22Rv1 (cell line): ENCODE data around the gene MED29.
A peak's percentile ranks its signal among the peaks of the same experiment; 100 is the strongest.

Experiments used
- H3K27ac ChIP-seq: fragments of 450-650 bp; 2 replicates; pipeline ENCODE4 v1.5.1; 2017
- ZFX ChIP-seq: fragments of 450-650 bp; IDR thresholded peaks from 2 replicates; pipeline ENCODE4 v1.6.1; 2017; ENCODE audit warnings: antibody characterized with exemption, borderline replicate concordance
- TF ChIP-seq, protein P1 (sequence below): fragments of 450-650 bp; IDR thresholded peaks from 2 replicates; pipeline ENCODE4 v1.5.1; 2017; ENCODE audit warnings: mild to moderate bottlenecking

MED29 gene

DNA sequence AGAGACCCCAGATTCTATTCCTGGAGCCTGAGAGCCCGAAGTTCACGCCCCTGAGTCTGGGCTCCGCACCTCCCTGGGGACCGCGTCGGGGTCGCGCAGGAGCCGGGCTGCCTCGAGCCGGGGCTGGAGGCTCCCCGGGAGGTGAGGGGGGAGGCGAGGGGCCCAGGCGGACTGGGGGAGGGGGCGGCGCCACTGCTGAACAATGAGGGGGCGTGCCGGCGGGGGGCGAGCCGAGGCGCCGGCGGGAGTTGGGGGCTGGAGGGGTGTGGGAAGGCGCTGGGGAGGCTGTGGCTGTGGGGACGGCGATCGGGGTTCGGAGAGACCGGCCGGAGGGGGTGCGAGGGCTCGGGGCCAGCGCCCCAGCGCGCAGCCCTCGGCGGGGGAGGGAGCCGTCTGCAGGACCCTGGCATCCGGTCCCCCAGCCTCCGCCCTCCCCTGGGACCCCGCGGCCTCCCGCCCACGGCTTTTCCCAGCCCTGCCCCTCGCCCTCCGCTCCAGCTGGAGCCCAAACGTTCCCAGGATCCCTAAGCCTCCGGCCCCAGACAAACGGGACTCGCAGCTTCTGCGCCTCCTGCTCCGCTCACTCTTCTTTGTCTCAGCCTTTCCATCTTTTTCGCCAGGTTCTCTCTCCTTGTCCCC is 22.2 kb downstream of the MED29 start:
- H3K27ac ChIP-seq = peak overlapping the region; percentile 98
- TF ChIP-seq, protein P1, sequence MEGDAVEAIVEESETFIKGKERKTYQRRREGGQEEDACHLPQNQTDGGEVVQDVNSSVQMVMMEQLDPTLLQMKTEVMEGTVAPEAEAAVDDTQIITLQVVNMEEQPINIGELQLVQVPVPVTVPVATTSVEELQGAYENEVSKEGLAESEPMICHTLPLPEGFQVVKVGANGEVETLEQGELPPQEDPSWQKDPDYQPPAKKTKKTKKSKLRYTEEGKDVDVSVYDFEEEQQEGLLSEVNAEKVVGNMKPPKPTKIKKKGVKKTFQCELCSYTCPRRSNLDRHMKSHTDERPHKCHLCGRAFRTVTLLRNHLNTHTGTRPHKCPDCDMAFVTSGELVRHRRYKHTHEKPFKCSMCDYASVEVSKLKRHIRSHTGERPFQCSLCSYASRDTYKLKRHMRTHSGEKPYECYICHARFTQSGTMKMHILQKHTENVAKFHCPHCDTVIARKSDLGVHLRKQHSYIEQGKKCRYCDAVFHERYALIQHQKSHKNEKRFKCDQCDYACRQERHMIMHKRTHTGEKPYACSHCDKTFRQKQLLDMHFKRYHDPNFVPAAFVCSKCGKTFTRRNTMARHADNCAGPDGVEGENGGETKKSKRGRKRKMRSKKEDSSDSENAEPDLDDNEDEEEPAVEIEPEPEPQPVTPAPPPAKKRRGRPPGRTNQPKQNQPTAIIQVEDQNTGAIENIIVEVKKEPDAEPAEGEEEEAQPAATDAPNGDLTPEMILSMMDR = no peak
- no peak for TF ChIP-seq ZFX

DNA sequence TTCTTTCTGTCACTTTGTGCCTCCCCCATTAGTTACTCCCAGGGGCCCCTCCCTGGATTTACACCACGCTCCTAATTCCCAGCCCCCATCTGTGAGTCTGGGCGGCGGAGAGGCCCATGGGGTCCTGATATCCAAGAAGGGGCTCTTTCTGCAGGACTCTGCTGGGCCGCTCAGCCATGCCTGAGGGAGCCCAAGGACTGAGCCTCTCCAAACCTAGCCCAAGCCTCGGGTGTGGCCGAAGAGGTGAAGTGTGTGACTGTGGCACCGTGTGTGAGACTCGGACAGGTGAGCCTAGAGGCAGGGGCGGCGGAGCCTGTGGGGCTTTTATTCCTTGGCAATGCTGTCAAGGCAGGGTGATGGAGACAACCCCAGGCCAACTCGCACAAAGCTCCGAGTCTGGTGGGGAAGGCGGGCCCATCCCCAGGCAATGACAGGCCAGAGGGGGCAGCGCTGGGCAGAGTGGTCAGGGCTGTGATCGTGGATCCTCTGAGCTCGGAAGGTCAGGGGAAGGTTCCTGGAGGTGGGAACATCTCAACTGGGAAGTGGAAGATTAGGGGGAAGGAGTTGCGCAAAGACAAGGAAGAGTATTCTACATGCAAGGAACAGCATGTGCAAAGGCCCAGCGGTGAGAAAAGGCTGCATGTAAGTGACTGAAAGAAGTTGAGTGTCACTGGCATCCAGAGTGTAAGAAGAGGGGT is 22.9 kb downstream of the MED29 start:
- no peak for TF ChIP-seq ZFX
- TF ChIP-seq, protein P1 = peak; percentile 38
- no peak overlapping the region; the same call in 1 of the 2 replicates for H3K27ac ChIP-seq

DNA sequence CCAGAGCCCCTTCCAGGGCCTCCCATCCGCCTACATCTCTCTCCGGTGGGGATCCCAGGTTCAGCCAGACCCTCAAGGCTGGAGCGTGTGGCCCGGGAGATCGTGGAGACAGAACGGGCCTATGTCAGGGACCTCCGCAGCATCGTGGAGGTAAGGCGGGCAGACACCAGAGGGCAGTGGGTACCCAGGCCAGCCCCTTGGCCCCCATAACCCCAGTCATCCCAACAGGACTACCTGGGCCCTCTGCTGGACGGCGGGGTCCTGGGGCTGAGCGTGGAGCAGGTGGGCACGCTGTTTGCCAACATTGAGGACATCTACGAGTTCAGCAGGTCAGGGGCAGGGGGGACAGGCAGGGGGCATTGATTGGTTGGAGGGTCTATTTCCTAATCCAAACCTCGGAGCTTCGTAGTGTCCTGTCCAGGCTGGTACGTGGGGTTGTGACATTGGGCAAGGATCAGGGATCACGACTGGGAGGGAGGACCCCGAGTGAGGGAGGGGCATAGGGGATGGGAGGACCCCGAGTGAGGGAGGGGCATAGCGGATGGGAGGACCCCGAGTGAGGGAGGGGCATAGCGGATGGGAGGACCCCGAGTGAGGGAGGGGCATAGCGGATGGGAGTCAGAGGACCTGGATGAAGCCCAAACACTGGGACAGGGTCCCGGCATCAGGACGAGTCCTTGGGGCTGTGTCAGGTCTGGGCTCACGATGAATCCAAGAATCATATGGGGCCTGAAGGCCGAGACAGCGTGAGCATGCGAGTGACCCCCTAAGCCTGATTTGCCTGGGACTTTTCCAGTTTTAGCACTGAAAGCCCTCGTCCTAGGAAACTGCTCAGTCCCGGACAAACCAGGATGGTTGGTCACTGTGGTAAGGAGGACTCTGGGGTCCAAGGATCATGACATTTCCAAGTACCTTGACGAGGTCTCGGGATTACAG is 24.2 kb downstream of the MED29 start:
- TF ChIP-seq ZFX = no peak
- TF ChIP-seq, protein P1 = no peak
- no peak overlapping the region for H3K27ac ChIP-seq

GRCh38 chr19:39416152-39417120 is 25.3 kb downstream of the MED29 start:
- H3K27ac ChIP-seq = no peak overlapping the region

GRCh38 chr19:39417463-39418181 is 26.4 kb downstream of the MED29 start:
- TF ChIP-seq ZFX = no peak
- TF ChIP-seq, protein P1 = no peak
- H3K27ac ChIP-seq = no peak overlapping the region

More at GRCh38 chr19:39416152-39417120, 25.3 kb downstream of the MED29 start:
- no peak for TF ChIP-seq ZFX
- TF ChIP-seq, protein P1 = no peak

GRCh38 chr19:39419003-39419402 is 27.8 kb downstream of the MED29 start:
- no peak overlapping the region for H3K27ac ChIP-seq
- TF ChIP-seq ZFX = no peak
- TF ChIP-seq, protein P1 = no peak
